Upper lobe of right lung (tissue), 1 donor: ENCODE measurements around the gene PCDHGA4. TPM values are rescaled to one million over a fixed set of nuclear protein-coding genes. Genes with fewer than 3 reads are reported as not detected.

Experiments
- ATAC-seq: fragments of 200-7000 bp; cut with Tn5 transposase; one replicate; pipeline ENCODE4 v1.9.1; 2020; ENCODE audit warnings: mild to moderate bottlenecking, moderate library complexity
- DNase-seq: peaks from one replicate; pipeline ENCODE4 v3.0.0-alpha.2; 2020
- H3K27ac ChIP-seq: fragments of 200-600 bp; one replicate; pipeline ENCODE4 v1.8.0; 2022
- H3K27me3 ChIP-seq: fragments of 200-600 bp; one replicate; pipeline ENCODE4 v1.8.0; 2022; ENCODE audit warnings: mild to moderate bottlenecking
- H3K36me3 ChIP-seq: fragments of 200-600 bp; one replicate; pipeline ENCODE4 v1.8.0; 2022
- H3K4me1 ChIP-seq: fragments of 200-600 bp; one replicate; pipeline ENCODE4 v1.8.0; 2022
- H3K4me3 ChIP-seq: fragments of 200-600 bp; one replicate; pipeline ENCODE4 v1.8.0; 2022; ENCODE audit warnings: mild to moderate bottlenecking
- H3K9me3 ChIP-seq: fragments of 200-600 bp; one replicate; pipeline ENCODE4 v1.8.0; 2022
- CTCF ChIP-seq: fragments of 200-600 bp; IDR thresholded peaks from one replicate; pipeline ENCODE4 v1.8.0; 2022; ENCODE audit warnings: antibody characterized with exemption
- intact Hi-C: fragments of 100-400 bp; cut with DNase I; formaldehyde crosslinking; loops from one replicate; pipeline ENCODE4 v1.11.0; 2022
- total RNA-seq: library from RNA; stranded (reverse); fragmentation: NEBNext Ultra II Directional; extraction: Animal tissue kit (Norgen Biotek cat#: 25700); gene quantifications from one replicate; pipeline ENCODE4 v1.2.1, GENCODE V29; 2021
- donor health status: DM: no; HTN: yes; CAD: no; lungs with severe emphysema.

PCDHGA4 gene
- total RNA-seq, 1 donor from 2014 or later = 3.9 TPM

- ATAC-seq (no peak), DNase-seq (no peak)
- Histone ChIP-seq H3K36me3 (no peaks in the 10 kb centered on the region), H3K9me3 (peaks cover 19% of the 10 kb centered on the region), H3K27ac (no peak overlapping the region), H3K27me3 (peaks cover 29% of the 10 kb centered on the region), H3K4me3 (no peak overlapping the region), H3K4me1 (no peaks in the 10 kb centered on the region)
- TF ChIP-seq CTCF = no peak
- intact Hi-C loops = no loop called here
Measured at GRCh38 chr5:141366016-141366896, 11.4 kb downstream of the PCDHGA4 start.

- Histone ChIP-seq H3K4me3 (peak within 1 kb of the TSS; percentile 32), H3K9me3 (peaks cover 27% of the 10 kb centered on the region), H3K36me3 (no peaks in the 10 kb centered on the region), H3K27me3 (peaks cover 18% of the 10 kb centered on the region), H3K4me1 (no peaks in the 10 kb centered on the region), H3K27ac (no peak within 1 kb of the TSS)
- intact Hi-C loops = no loop called here
- peak; percentile 83 for ATAC-seq
- TF ChIP-seq CTCF = peak; percentile 25
- no peak for DNase-seq
Measured at GRCh38 chr5:141369994-141370848, 15.4 kb downstream of the PCDHGA4 start, which contains the start of gene PCDHGB3. TSS of gene PCDHGB3 (plus strand) at chr5:141370242. CDS start at chr5:141370395, 153 bp downstream.

GRCh38 chr5:141371572-141372475 is 17.0 kb downstream of the PCDHGA4 start:
- Histone ChIP-seq H3K9me3 (peaks cover 30% of the 10 kb centered on the region), H3K4me1 (no peaks in the 10 kb centered on the region), H3K4me3 (no peak overlapping the region), H3K27ac (no peak overlapping the region), H3K36me3 (no peaks in the 10 kb centered on the region), H3K27me3 (peaks cover 7% of the 10 kb centered on the region)
- no peak for DNase-seq
- TF ChIP-seq CTCF = no peak
- ATAC-seq = no peak
- intact Hi-C loops = no loop called here

GRCh38 chr5:141373673-141374317 is 19.0 kb downstream of the PCDHGA4 start, which contains the start of gene PCDHGA6:
TSS of gene PCDHGA6 (plus strand) at chr5:141373891. CDS start at chr5:141374084, 193 bp downstream.
- no peak for ATAC-seq
- Histone ChIP-seq H3K27me3 (peaks cover 7% of the 10 kb centered on the region), H3K9me3 (peaks cover 36% of the 10 kb centered on the region), H3K4me1 (no peaks in the 10 kb centered on the region), H3K4me3 (no peak within 1 kb of the TSS), H3K27ac (no peak within 1 kb of the TSS), H3K36me3 (no peaks in the 10 kb centered on the region)
- no peak for DNase-seq
- peak; percentile 41 for TF ChIP-seq CTCF
- intact Hi-C loops = no loop called here
